HG02840 (cell line): ENCODE data around the gene RAB40C.

ENCODE experiments used
- ATAC-seq: cut with Tn5 transposase; IDR thresholded peaks from one replicate; pipeline ENCODE4 v1.9.1; 2021; ENCODE audit warnings: mild to moderate bottlenecking, moderate library complexity, moderate number of reproducible peaks; ENCODE audit not compliant: unreplicated experiment, low FRiP score

RAB40C gene

DNA sequence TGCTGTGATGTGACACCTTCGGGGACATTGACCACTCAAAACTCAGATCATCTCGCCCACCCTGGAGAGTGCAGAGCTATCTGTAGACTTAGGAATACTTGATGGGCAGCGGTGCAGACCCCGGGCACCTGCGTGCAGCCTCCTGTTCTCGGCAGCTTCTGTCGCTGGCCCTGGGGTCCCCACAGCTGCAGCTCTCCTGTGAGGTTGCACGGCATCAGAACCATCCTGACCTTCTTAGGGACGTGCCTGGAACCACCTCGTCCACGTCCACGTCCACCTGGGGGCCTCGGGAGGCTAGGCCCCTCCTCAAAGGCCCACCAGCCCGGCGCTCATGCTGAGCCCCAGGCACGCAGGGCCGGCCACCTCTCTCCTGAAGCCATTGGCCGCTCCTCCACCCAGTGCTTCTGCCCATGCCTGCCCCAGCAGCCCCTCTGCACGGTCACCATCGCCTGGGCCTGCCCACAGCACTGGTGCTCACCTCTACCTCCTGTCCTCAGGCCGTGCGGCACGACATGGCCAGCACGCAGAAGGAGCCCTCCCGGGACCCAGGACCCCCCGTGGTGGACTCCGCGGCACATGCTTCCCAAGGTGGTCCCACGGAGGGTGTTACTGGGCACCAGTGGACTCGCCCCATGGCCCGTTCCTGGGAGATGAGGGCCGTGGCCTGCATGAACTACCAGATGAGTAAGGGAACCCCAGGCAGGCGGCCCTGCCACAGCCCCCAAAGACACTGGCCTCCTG is 38.6 kb downstream of the RAB40C start:
- ATAC-seq: no peak

DNA sequence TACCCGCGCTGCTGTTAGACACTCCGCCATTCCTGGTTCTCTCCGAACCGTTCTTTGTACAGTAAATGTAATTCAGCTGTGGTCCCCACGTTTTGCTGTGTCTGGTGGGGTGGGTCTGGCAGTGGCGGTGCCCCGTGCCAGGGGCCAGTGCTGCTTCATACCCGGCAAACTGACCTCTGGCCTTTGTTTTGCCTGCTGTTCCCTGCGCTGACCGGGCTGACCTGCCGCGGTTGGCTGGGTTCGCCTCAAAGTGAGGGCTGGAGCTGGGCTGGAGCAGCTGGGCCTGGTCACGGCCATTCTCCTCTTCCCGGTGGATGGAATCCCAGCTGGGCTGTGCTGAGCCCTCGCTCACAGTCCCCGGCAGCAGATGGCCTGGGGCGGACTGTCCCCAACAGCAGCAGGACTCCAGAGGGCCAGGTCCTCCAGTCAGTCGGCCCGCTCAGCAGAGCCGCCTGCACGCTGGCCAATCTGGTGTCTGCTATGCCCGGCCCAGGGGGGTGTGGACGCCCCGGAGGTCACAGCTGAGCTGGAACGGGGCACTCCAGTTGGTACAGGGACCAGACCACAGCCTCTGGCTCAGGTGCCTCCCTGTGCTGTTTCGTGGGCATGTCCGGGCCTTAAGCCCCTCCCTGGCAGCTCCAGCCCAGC is 39.4 kb downstream of the RAB40C start:
- ATAC-seq: no peak

DNA sequence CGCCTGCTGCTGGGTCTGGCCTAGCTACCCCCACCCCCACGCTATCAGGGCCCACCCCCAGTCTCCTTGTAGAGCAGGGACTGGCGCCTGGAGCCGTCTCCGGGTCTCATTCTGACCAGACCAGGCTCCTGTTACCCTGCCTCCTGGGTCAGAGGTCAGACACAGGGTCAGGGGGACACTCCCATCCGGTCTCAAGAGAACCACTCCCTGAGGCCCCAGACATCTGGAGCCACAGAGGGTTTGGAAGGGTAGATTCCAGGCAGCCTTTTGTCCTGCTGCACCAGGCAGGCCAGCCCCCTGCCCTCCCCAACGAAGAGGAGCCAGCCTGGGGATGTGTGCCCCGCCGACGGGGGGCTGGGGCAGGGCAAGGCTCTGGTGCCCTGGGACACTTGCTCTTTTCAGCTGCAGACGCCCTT is 40.0 kb downstream of the RAB40C start:
- no peak for ATAC-seq

DNA sequence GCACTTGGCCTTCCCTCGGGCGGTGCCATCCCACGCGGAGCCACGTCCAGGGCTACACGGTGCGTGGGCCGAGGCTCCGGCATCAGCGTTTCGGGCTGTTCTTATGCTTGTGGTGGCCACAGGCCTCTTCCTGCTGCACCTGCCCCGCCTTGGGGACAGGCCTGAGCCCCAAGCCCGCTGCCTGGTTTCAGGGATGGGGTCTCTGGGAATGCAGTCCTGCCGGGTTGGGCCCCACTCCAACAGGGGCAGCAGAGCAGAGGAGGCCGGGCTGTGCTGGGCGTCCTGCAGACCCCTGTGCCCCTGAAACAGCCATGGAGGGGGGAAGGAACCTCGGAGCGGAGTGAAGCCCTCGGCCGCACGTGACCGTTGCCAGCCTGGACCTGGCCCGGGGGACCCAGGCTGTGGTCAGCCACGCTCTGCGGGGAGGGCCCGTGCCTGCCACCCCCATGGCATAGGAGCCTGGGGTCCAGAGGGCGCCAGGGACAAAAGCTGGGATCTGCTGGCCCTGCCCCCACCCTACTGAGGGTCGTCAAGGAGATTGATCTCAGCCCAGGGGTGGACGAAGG is 40.5 kb downstream of the RAB40C start:
- no peak for ATAC-seq

- no peak for ATAC-seq
Observed at GRCh38 chr16:630815-631405, 41.0 kb downstream of the RAB40C start, which contains the start of gene WFIKKN1. Gene WFIKKN1, plus strand, starts transcription at chr16:630985. Its CDS starts 269 bp downstream, at chr16:631254.

- no peak for ATAC-seq
Observed at GRCh38 chr16:631808-632358, 42.0 kb downstream of the RAB40C start.

- ATAC-seq: no peak
Observed at GRCh38 chr16:632486-633335, 42.8 kb downstream of the RAB40C start.

GRCh38 chr16:633336-634050 is 43.6 kb downstream of the RAB40C start:
- ATAC-seq: no peak

GRCh38 chr16:634051-634670 is 44.3 kb downstream of the RAB40C start:
- ATAC-seq: no peak

GRCh38 chr16:634996-635395 is 45.1 kb downstream of the RAB40C start:
- ATAC-seq: no peak

GRCh38 chr16:635573-636205 is 45.8 kb downstream of the RAB40C start:
- ATAC-seq: peak; percentile 6

DNA sequence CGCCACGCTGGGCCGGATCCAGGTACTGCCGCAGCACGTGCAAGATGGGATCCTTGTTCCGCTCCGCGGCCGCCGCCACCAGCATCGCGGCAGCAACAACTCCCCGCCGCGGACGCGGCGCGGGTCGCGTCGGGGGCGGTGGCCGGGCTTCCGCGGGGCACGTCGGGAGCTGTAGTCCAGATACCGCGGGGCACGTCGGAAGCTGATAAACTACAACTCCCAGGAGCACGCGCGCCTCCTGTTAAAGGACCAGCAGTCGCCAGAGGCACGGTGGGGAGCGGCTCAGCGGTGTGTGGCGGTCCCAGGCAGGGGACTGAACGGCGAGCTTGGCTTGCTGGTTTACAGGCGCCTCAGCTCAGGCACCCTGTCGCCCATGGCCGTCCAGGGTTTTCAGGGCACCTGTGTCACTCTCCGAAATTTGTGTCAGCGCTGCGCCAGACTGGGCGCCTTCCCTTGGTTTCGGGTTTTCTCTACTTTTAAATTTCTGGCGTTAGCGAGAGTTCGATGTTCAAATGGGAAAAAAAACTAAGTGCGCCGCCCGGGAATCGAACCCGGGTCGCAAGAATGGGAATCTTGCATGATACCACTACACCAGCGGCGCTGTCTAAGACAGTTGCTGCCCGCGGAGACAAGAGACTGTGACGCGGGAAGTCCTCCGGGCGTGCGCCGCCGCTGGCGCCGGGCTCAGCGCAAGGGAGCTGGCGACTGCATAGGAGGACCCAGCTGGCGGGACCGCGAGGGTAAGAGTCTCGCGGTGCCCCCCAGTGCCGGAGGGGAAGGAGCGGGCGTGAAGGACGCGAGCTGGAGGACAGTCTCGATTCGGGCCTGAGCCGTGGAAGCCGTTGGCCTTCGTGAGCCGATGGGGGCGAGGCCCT is 46.6 kb downstream of the RAB40C start, which contains the start of gene METTL26:
TSS of gene METTL26 (minus strand) at position 100 of the 875 bp plus-strand sequence. CDS start at position 85, 15 bp downstream.
- ATAC-seq: peak; percentile 53

- ATAC-seq: no peak
Observed at GRCh38 chr16:637081-638018, 47.5 kb downstream of the RAB40C start.

- ATAC-seq: no peak
Observed at GRCh38 chr16:638034-638543, 48.2 kb downstream of the RAB40C start.

DNA sequence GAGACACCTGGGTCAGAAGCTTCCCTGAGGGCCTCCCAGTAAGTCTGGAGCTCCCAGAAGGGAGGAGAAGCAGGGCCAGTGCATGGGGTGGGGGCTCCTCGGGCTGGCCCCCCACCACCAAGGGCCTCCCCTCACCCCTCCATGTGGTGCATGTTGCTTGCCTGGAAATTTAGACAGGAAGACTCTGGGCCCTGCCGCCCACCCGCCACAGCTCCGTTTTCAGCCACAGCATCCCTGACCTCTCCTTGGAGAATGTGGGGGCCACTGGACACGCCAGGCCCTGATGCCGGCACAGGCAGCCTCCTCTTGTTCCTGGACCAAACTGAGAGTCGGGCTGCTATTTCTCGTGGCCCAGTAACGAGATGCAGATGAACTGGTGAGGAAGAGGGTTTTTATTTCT is 49.0 kb downstream of the RAB40C start:
- ATAC-seq: no peak

- ATAC-seq: no peak
Observed at GRCh38 chr16:640614-641013, 50.7 kb downstream of the RAB40C start.
